OCI-LY3 (cell line): Measurements from ENCODE around the gene ROR1.

Experiments
- H2AFZ ChIP-seq: fragments of 200-600, 300-600 bp; shearing (Covaris generic); 2 replicates; pipeline ENCODE4 v1.6.0; 2014; ENCODE audit warnings: antibody characterized with exemption, low read depth, low read length
- H3K27ac ChIP-seq: fragments of 200-600, 300-600 bp; sonication (generic); 2 replicates; pipeline ENCODE4 v1.5.1; 2014; ENCODE audit warnings: mild to moderate bottlenecking, low read length, moderate library complexity, mixed read lengths
- H3K27me3 ChIP-seq: fragments of 200-600, 300-600 bp; sonication (generic); 2 replicates; pipeline ENCODE4 v1.6.1; 2014; ENCODE audit warnings: low read depth, low read length, mixed read lengths
- H3K36me3 ChIP-seq: fragments of 200-600, 300-600 bp; sonication (generic); replicated peaks from 2 replicates; pipeline ENCODE3; 2014; ENCODE audit warnings: low read depth, low read length, mixed read lengths
- H3K4me1 ChIP-seq: fragments of 300-600, 200-600 bp; sonication (generic); 2 replicates; pipeline ENCODE4 v1.6.1; 2014; ENCODE audit warnings: low read length, mixed read lengths
- H3K4me2 ChIP-seq: fragments of 200-600, 300-600 bp; sonication (generic); 2 replicates; pipeline ENCODE4 v1.6.1; 2014; ENCODE audit warnings: low read length, mixed read lengths
- H3K4me3 ChIP-seq: fragments of 300-600, 200-600 bp; sonication (generic); 2 replicates; pipeline ENCODE4 v1.5.1; 2014; ENCODE audit warnings: antibody characterized with exemption, mild to moderate bottlenecking, low read length, moderate library complexity
- H3K79me2 ChIP-seq: fragments of 300-600, 200-600 bp; shearing (Covaris generic); 2 replicates; pipeline ENCODE4 v1.6.1; 2014; ENCODE audit warnings: mild to moderate bottlenecking, low read length, mixed read lengths
- H3K9ac ChIP-seq: fragments of 300-600, 200-600 bp; shearing (Covaris generic); 2 replicates; pipeline ENCODE4 v1.6.0; 2014; ENCODE audit warnings: mild to moderate bottlenecking, low read length, moderate library complexity
- H3K9me3 ChIP-seq: fragments of 200-600, 300-600 bp; shearing (Covaris generic); 2 replicates; pipeline ENCODE4 v1.6.1; 2014; ENCODE audit warnings: low read length, mixed read lengths; ENCODE audit not compliant: insufficient read depth
- H4K20me1 ChIP-seq: fragments of 200-600, 300-600 bp; sonication (generic); 2 replicates; pipeline ENCODE4 v1.6.1; 2016; ENCODE audit warnings: low read length, mixed read lengths; ENCODE audit not compliant: insufficient read depth
- EZH2phosphoT487 ChIP-seq: fragments of 200-600 bp; shearing (Covaris generic); IDR thresholded peaks from 2 replicates; pipeline ENCODE4 v1.6.1; 2018; ENCODE audit warnings: antibody characterized with exemption, mixed run types, low read depth
- TF ChIP-seq, protein P1 (sequence below): fragments of 200-600, 300-600 bp; sonication (generic); IDR thresholded peaks from 2 replicates; pipeline ENCODE4 v1.5.1; 2014; ENCODE audit warnings: antibody characterized with exemption, low read length, low read depth

The ROR1 gene

DNA sequence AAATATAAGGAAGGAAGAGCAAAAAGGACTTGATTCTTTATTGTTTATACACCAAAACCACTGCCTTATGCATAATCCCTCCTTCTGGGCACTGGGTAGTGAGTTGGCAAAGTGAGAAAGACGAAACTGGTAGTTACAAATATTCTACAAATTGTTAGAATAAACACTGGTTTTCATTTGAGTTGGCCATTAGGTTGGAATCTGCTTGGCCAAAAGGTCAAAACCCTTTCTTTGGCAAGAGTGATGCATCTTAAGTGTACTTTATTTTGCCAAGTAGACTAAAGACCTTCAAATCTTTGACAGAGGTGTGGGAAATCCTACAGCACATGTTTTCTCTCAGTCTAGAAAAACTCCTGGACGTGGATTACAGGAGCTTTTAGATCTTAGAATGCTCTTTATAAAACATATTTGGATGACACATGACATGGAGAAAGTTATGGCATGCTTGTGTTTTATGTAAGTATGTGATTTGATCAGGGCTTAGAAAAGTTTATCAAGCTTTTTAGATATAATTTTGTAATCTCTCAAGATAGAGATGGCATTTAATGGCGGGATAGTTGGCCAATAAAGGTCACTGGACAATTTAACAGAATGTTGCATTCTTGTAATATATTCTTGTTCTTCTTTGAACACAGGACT, 120.9 kb downstream of the ROR1 start:
- Histone ChIP-seq H3K79me2 (no peaks in the 10 kb centered on the region), H3K27ac (no peak overlapping the region)

DNA sequence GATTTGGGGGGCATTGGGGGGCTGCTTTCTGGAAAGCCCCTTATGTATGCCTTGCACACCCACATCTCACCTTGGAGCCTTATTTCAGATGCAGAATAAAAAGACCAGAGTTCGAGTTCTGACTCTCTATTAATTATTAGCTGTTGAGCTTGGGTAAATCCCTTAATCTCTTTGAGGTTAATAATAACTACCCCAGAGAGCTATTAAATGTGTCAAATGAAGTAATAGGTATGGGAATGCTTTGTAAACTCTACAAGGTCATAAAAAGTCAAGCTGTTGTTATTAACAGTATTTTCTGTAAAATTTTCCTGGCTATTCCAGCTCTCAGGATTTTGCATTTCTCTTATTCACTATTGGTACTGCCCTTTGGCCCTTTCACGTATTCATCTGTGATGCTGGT, 122.9 kb downstream of the ROR1 start:
- Histone ChIP-seq H3K9me3 (no peaks in the 10 kb centered on the region), H3K36me3 (no peaks in the 10 kb centered on the region), H3K9ac (no peak overlapping the region), H3K4me3 (no peak overlapping the region), H3K27me3 (peaks cover 8% of the 10 kb centered on the region), H4K20me1 (no peaks in the 10 kb centered on the region), H2AFZ (no peak overlapping the region), H3K27ac (no peak overlapping the region), H3K79me2 (no peaks in the 10 kb centered on the region), H3K4me1 (peaks cover 19% of the 10 kb centered on the region), H3K4me2 (no peak overlapping the region)
- TF ChIP-seq, protein P1, sequence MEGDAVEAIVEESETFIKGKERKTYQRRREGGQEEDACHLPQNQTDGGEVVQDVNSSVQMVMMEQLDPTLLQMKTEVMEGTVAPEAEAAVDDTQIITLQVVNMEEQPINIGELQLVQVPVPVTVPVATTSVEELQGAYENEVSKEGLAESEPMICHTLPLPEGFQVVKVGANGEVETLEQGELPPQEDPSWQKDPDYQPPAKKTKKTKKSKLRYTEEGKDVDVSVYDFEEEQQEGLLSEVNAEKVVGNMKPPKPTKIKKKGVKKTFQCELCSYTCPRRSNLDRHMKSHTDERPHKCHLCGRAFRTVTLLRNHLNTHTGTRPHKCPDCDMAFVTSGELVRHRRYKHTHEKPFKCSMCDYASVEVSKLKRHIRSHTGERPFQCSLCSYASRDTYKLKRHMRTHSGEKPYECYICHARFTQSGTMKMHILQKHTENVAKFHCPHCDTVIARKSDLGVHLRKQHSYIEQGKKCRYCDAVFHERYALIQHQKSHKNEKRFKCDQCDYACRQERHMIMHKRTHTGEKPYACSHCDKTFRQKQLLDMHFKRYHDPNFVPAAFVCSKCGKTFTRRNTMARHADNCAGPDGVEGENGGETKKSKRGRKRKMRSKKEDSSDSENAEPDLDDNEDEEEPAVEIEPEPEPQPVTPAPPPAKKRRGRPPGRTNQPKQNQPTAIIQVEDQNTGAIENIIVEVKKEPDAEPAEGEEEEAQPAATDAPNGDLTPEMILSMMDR = no peak
- TF ChIP-seq EZH2phosphoT487 = no peak

More for the DNA sequence above, 120.9 kb downstream of the ROR1 start:
- Histone ChIP-seq H3K4me2 (no peak overlapping the region), H3K9me3 (no peaks in the 10 kb centered on the region), H3K4me1 (peaks cover 39% of the 10 kb centered on the region), H3K27me3 (peaks cover 8% of the 10 kb centered on the region), H3K36me3 (peaks cover 7% of the 10 kb centered on the region), H2AFZ (no peak overlapping the region), H3K9ac (no peak overlapping the region), H4K20me1 (no peaks in the 10 kb centered on the region), H3K4me3 (no peak overlapping the region)
- TF ChIP-seq, protein P1 = no peak
- TF ChIP-seq EZH2phosphoT487 = no peak

DNA sequence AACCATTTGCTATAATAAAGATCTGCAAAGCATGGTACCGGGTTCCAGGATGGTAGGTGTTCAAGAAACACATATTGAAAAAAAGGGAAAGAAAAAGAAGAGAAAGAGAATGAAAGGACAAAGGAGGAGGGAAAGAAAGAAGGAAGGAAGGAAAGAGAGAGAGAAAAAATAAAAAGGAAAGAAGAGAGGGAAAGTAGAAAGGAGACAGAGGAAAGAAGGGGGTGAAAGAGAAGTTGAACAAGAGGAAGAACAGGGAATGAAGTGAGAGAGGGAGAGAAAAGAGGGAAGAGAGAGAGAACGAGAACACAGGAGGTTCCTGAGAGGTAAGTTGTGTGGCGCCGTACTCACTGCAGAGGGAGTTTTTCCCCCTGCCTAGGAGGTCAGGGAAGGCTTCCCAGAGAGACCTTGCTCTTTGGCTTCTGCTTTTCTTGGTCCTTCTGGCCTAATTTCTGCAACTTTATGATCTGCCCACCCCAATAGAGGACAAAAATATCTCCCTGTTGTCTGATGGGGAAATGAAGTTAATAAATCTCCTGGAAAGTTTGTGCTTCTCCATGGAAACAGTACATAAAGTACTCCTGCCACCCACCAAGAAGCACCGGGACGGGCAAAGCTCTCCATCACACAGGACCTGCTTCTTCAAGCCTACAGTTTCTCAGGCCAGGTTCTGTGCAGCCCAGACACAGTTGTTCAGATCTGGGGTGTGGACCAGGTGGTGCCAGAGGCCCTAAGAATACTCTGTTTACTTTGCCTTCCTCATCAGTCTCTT, 124.8 kb downstream of the ROR1 start:
- no peak overlapping the region for H3K4me2 ChIP-seq
- peaks cover 8% of the 10 kb centered on the region for H3K27me3 ChIP-seq
- no peaks in the 10 kb centered on the region for H3K79me2 ChIP-seq
- no peaks in the 10 kb centered on the region for H3K36me3 ChIP-seq
- peaks cover under 1% of the 10 kb centered on the region for H3K4me1 ChIP-seq
- no peaks in the 10 kb centered on the region for H3K9me3 ChIP-seq
- no peak overlapping the region for H3K9ac ChIP-seq
- TF ChIP-seq, protein P1 = no peak
- TF ChIP-seq EZH2phosphoT487 = no peak
- no peak overlapping the region for H2AFZ ChIP-seq
- no peak overlapping the region for H3K27ac ChIP-seq
- H3K4me3 ChIP-seq = no peak overlapping the region
- no peaks in the 10 kb centered on the region for H4K20me1 ChIP-seq

DNA sequence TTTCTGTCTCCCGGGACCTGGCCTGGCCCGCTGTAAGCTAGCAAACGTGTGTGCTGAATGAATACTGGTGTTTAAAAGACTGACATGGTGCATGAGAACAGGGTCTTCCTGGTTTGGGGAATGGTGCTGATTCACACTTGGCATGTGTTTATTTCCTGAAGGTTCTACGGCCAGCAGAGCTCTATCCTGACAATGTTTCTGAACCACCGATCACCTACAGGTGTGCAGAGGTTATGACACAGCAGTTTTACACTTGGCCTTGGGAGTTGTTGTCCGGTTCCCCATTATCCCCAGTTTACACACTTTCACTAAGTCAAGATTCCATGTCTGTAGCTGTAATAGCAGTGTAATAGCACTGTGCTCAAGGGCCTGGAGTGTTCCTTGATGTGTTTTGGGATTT, 127.3 kb downstream of the ROR1 start:
- Histone ChIP-seq H3K9ac (no peak overlapping the region), H3K27me3 (peaks cover 3% of the 10 kb centered on the region; the same call in 1 of the 2 replicates), H3K4me1 (peaks cover 8% of the 10 kb centered on the region), H3K27ac (no peak overlapping the region), H3K36me3 (no peaks in the 10 kb centered on the region), H4K20me1 (no peaks in the 10 kb centered on the region), H2AFZ (no peak overlapping the region), H3K4me3 (no peak overlapping the region), H3K79me2 (no peaks in the 10 kb centered on the region), H3K4me2 (no peak overlapping the region), H3K9me3 (no peaks in the 10 kb centered on the region)
- TF ChIP-seq EZH2phosphoT487 = no peak
- TF ChIP-seq, protein P1 = no peak
